Common myeloid progenitor, CD34-positive (primary cell): Measurements from ENCODE around the gene MGAM2.

ENCODE experiments used
- CTCF ChIA-PET: fragments of 350-600 bp; sonication (Branson Sonifier 250); formaldehyde crosslinking; loops from one replicate; lab custom pipeline; 2021; ENCODE audit warnings: antibody characterized with exemption; lab: Charles Lee
- POLR2A ChIA-PET: fragments of 350-600 bp; sonication (Branson Sonifier 250); formaldehyde crosslinking; loops from one replicate; lab custom pipeline; 2021; ENCODE audit warnings: antibody characterized with exemption; lab: Charles Lee
- DNase-seq, 3 donors: peaks; one replicate each; pipeline versions ENCODE4 v3.0.0 to v3.0.0-alpha.2; 2013
- H3K27ac ChIP-seq, 2 experiments: 1 replicate in 1 of 2; 2 replicates in 1 of 2; pipeline ENCODE4 v1.7.0; 2013; ENCODE audit warnings: inconsistent platforms in 2 of 2, low read length in 2 of 2, mild to moderate bottlenecking in 2 of 2, low read depth in 1 of 2, moderate library complexity in 1 of 2; ENCODE audit not compliant: severe bottlenecking in 2 of 2, insufficient read depth in 1 of 2, poor library complexity in 1 of 2
- H3K27me3 ChIP-seq, 5 experiments: replicated peaks in 2 of 5; 1 replicate in 3 of 5; 2 replicates in 2 of 5; pipeline versions ENCODE4 v1.6.1 to v1.7.0; 2013; ENCODE audit warnings: low read length in 4 of 5, mild to moderate bottlenecking in 2 of 5, moderate library complexity in 2 of 5, inconsistent platforms in 1 of 5; ENCODE audit not compliant: insufficient read depth in 5 of 5, control insufficient read depth in 4 of 5
- H3K36me3 ChIP-seq, 4 experiments: 1 replicate in 2 of 4; 2 replicates in 2 of 4; pipeline versions ENCODE4 v1.6.1 to v1.7.0; 2013; ENCODE audit warnings: low read length in 3 of 4, control low read depth in 1 of 4, mild to moderate bottlenecking in 1 of 4; ENCODE audit not compliant: control insufficient read depth in 4 of 4, insufficient read depth in 4 of 4
- H3K4me1 ChIP-seq, 4 experiments: 1 replicate in 3 of 4; 2 replicates in 1 of 4; pipeline versions ENCODE4 v1.6.1 to v1.7.1; 2013; ENCODE audit warnings: low read length in 3 of 4, mild to moderate bottlenecking in 3 of 4, control low read depth in 1 of 4, inconsistent platforms in 1 of 4, moderate library complexity in 1 of 4; ENCODE audit not compliant: control insufficient read depth in 4 of 4, insufficient read depth in 4 of 4; ENCODE audit errors: control extremely low read depth in 1 of 4
- H3K4me3 ChIP-seq, 7 experiments: 1 replicate in 4 of 7; 2 replicates in 3 of 7; pipeline versions ENCODE4 v1.5.1 to v1.7.0; 2013; ENCODE audit warnings: mild to moderate bottlenecking in 7 of 7, low read length in 6 of 7, moderate library complexity in 6 of 7, inconsistent platforms in 2 of 7, low read depth in 2 of 7, control low read depth in 1 of 7; ENCODE audit not compliant: insufficient read depth in 4 of 7, control insufficient read depth in 1 of 7; ENCODE audit errors: extremely low read depth in 1 of 7
- H3K9me3 ChIP-seq, 5 experiments: 1 replicate in 4 of 5; 2 replicates in 1 of 5; pipeline versions ENCODE4 v1.6.1 to v1.7.1; 2013; ENCODE audit warnings: low read length in 4 of 5, mild to moderate bottlenecking in 2 of 5, inconsistent platforms in 1 of 5, low read depth in 1 of 5, moderate library complexity in 1 of 5; ENCODE audit not compliant: control insufficient read depth in 4 of 5, insufficient read depth in 2 of 5; ENCODE audit errors: control extremely low read depth in 1 of 5
- WGBS: methylation state at CpG from one replicate; pipeline ENCODE4 v1.1.5; 2013; ENCODE audit not compliant: insufficient coverage; 5-methylcytosine and 5-hydroxymethylcytosine counted together

MGAM2 gene

GRCh38 chr7:142150869-142151268 lies 39.4 kb downstream of the MGAM2 start:
- no peak for DNase-seq
- Histone ChIP-seq H3K36me3 (no peaks in the 10 kb centered on the region), H3K4me3 (no peak overlapping the region), H3K9me3 (no peaks in the 10 kb centered on the region), H3K4me1 (no peaks in the 10 kb centered on the region), H3K27me3 (no peaks in the 10 kb centered on the region), H3K27ac (no peak overlapping the region)
- 100% methylated on average over 1 of the region's 2 CpGs for WGBS
- POLR2A ChIA-PET = no interaction called here
- CTCF ChIA-PET = no interaction called here

- Histone ChIP-seq H3K4me3 (peak overlapping the region in 1 of 7 experiments; percentile 3), H3K36me3 (no peaks in the 10 kb centered on the region), H3K9me3 (no peaks in the 10 kb centered on the region), H3K4me1 (no peaks in the 10 kb centered on the region), H3K27ac (no peak overlapping the region), H3K27me3 (no peaks in the 10 kb centered on the region)
- DNase-seq = peak; percentile 5 to 66 (median 47)
- no CpG with 5 or more reads among the region's 1 CpG for WGBS
- ChIA-PET POLR2A (no interaction called here), CTCF (interaction anchor here (0.6 to 1.3 kb wide), 2 partner anchors 89 to 175 kb away, joined by 3 to 4 read pairs; no protein-coding TSS in a partner anchor)
Measured at GRCh38 chr7:142152076-142152475, 40.6 kb downstream of the MGAM2 start.

DNA sequence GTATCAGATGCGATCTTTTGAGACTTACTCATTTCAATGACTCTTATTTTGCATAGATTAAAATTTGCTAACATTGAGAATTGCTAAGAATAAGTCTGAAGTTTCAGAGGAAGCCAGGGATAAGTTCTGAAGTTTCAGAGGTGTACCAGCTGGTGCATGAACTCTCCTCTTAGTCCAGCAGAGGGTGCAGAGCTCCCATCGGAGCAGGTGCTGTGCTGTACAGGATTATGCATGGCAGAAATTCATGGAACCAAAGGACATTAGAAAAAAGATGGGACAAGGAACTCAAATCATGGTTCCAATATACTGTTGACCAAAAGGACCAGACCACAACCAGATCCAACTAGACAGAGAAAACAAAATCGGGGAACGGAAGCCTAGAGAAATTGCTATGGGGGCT lies 41.9 kb downstream of the MGAM2 start:
- DNase-seq = peak; percentile 8 to 29 (median 28)
- Histone ChIP-seq H3K4me3 (no peak overlapping the region), H3K27me3 (no peaks in the 10 kb centered on the region), H3K9me3 (no peaks in the 10 kb centered on the region), H3K4me1 (no peaks in the 10 kb centered on the region), H3K27ac (no peak overlapping the region), H3K36me3 (no peaks in the 10 kb centered on the region)
- WGBS = 67% methylated on average over 1 of the region's 4 CpGs
- POLR2A ChIA-PET = no interaction called here
- CTCF ChIA-PET = interaction anchor here (0.6 to 1.3 kb wide), 5 partner anchors 9 to 179 kb away, joined by 3 read pairs; no protein-coding TSS in a partner anchor

DNA sequence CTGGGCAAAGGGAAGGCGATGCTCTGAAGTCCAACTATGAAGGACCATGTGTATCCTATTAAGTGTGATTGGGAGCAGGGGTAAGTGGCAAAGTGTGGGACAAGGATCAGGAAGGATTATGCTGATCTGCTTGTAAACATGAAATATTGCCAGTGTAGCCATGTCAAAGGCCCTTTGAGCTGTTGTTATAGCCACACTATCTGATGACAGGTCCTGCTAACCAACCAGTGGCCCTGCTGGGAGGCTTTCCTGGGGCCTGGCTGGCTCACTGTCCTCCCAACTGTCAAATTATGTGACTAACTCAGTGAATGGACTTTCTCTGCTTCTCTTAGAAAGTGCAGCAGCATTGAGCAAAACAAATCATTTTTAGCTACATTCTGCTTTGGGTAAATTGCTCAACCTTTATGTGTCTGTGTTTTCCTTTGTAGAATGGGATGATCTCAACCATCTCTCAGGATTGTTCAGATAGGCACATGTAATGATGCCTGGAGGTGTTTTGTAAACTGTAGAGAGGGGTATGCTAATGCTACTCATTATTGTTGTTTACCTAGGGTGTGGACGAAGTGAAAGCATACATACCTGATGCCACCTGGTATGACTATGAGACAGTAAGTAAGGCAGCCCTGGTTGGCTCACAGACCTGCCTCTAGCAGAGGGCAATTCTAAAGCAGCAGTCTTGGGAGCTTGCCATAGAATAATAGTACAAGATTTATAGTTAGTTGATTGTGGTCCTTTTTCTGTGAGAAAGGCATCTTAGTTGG lies 47.4 kb downstream of the MGAM2 start:
- no peak overlapping the region for H3K27ac ChIP-seq
- no peaks in the 10 kb centered on the region for H3K4me1 ChIP-seq
- H3K27me3 ChIP-seq = no peaks in the 10 kb centered on the region
- no peaks in the 10 kb centered on the region for H3K36me3 ChIP-seq
- DNase-seq = no peak
- WGBS = 100% methylated on average over 2 of the region's 2 CpGs
- no peaks in the 10 kb centered on the region for H3K9me3 ChIP-seq
- H3K4me3 ChIP-seq = no peak overlapping the region
- CTCF ChIA-PET = no interaction called here
- POLR2A ChIA-PET = no interaction called here

DNA sequence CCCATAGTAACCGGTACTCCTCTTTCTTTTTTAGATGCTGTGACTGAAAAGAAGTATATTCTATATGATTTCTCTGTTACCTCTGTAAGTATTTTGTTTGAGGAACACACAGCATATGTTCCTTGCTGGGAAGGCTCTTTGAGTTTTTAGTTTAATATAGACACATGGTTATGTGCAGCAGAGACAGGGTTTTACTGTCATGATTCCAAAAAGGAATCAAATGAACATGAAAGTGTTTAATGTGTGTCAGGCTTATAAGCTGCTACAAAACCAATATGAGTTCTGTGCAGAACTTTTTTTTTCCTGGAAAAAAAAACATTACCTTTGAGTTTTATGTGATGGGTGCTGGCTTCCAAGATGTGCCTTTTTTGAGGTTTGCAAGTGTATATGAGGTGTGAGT lies 50.4 kb downstream of the MGAM2 start:
- POLR2A ChIA-PET = no interaction called here
- WGBS = no CpG with 5 or more reads among the region's 1 CpG
- CTCF ChIA-PET = no interaction called here

GRCh38 chr7:142168746-142169145 lies 57.2 kb downstream of the MGAM2 start:
- H3K4me3 ChIP-seq = no peak overlapping the region
- H3K27me3 ChIP-seq = no peaks in the 10 kb centered on the region
- H3K9me3 ChIP-seq = no peaks in the 10 kb centered on the region
- H3K4me1 ChIP-seq = no peaks in the 10 kb centered on the region
- WGBS = 91% methylated on average over 1 of the region's 2 CpGs
- CTCF ChIA-PET = no interaction called here
- no peak for DNase-seq
- H3K27ac ChIP-seq = no peak overlapping the region
- POLR2A ChIA-PET = no interaction called here
- no peaks in the 10 kb centered on the region for H3K36me3 ChIP-seq

More for the DNA sequence above, 50.4 kb downstream of the MGAM2 start:
- H3K4me3 ChIP-seq = no peak overlapping the region
- H3K27me3 ChIP-seq = no peaks in the 10 kb centered on the region
- H3K27ac ChIP-seq = no peak overlapping the region
- no peaks in the 10 kb centered on the region for H3K9me3 ChIP-seq
- no peaks in the 10 kb centered on the region for H3K36me3 ChIP-seq
- DNase-seq = no peak
- H3K4me1 ChIP-seq = no peaks in the 10 kb centered on the region

DNA sequence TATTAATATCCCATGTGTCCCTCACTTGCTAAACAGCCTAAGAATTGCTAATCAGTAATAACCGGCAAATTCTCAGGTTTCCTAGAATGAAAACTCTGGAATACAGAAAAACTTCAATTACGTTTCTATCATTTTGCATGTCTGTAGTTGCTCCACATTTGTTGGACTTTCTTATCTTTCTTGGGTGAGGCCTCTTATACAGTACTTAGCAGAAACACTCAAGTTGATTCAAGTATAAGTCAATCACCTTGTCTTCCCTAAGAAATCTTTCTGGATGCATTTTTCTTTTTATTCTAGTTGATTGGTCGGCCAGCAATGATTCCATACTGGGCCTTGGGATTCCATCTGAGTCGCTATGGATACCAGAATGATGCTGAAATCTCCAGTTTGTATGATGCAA lies 61.4 kb downstream of the MGAM2 start:
- no peaks in the 10 kb centered on the region for H3K27me3 ChIP-seq
- H3K4me3 ChIP-seq = no peak overlapping the region
- no peaks in the 10 kb centered on the region for H3K36me3 ChIP-seq
- POLR2A ChIA-PET = no interaction called here
- 97% methylated on average over 4 of the region's 4 CpGs for WGBS
- H3K9me3 ChIP-seq = peaks cover 0 to 1% (median 0%) of the 10 kb centered on the region in 5 experiments
- no peaks in the 10 kb centered on the region for H3K4me1 ChIP-seq
- no peak for DNase-seq
- H3K27ac ChIP-seq = no peak overlapping the region
- CTCF ChIA-PET = no interaction called here
